DND-41 (cell line): ENCODE measurements around the gene MBD1.

Experiments
- ATAC-seq: fragments of 200-7000 bp; cut with Tn5 transposase; 3 replicates; pipeline ENCODE4 v1.9.1; 2021; ENCODE audit warnings: low read depth; ENCODE audit not compliant: insufficient read depth
- DNase-seq: peaks from one replicate; pipeline ENCODE4 v3.0.0-alpha.2; 2020
- H2AFZ ChIP-seq: 2 replicates; pipeline ENCODE4 v1.6.0; 2012; ENCODE audit warnings: low read depth, low read length
- H3K27ac ChIP-seq: 2 replicates; pipeline ENCODE4 v1.5.1; 2012; ENCODE audit warnings: low read length, inconsistent platforms
- H3K27me3 ChIP-seq: fragments of 200-600 bp; sonication (generic); 2 replicates; pipeline ENCODE4 v1.6.0; 2012; ENCODE audit warnings: low read length, mild to moderate bottlenecking, inconsistent platforms; ENCODE audit not compliant: insufficient read depth, poor library complexity
- H3K36me3 ChIP-seq: 2 replicates; pipeline ENCODE4 v1.5.1; 2012; ENCODE audit warnings: low read length, inconsistent platforms; ENCODE audit not compliant: insufficient read depth
- H3K4me1 ChIP-seq: 2 replicates; pipeline ENCODE4 v1.5.1; 2012; ENCODE audit warnings: mild to moderate bottlenecking, low read length; ENCODE audit not compliant: insufficient read depth
- H3K4me2 ChIP-seq: 2 replicates; pipeline ENCODE4 v1.6.0; 2012; ENCODE audit warnings: mild to moderate bottlenecking, moderate library complexity, low read length, inconsistent platforms; ENCODE audit not compliant: insufficient read depth
- H3K4me3 ChIP-seq, 2 experiments: fragments of 200-600 bp in 1 of 2; shearing (Covaris generic) in 1 of 2; 2 replicates each; pipeline ENCODE4 v1.5.1; 2012 to 2016; ENCODE audit warnings: inconsistent platforms in 2 of 2, low read length in 2 of 2, mild to moderate bottlenecking in 2 of 2, low read depth in 1 of 2, moderate library complexity in 1 of 2
- H3K79me2 ChIP-seq: 2 replicates; pipeline ENCODE4 v1.6.0; 2012; ENCODE audit warnings: low read length, inconsistent platforms; ENCODE audit not compliant: insufficient read depth
- H3K9ac ChIP-seq: 2 replicates; pipeline ENCODE4 v1.6.0; 2012; ENCODE audit warnings: low read depth, mild to moderate bottlenecking, inconsistent platforms, low read length, moderate library complexity
- H3K9me3 ChIP-seq: 2 replicates; pipeline ENCODE4 v1.5.1; 2012; ENCODE audit warnings: low read length, moderate library complexity, mild to moderate bottlenecking, inconsistent platforms; ENCODE audit not compliant: insufficient read depth, severe bottlenecking
- H4K20me1 ChIP-seq: 2 replicates; pipeline ENCODE4 v1.6.0; 2012; ENCODE audit warnings: low read length; ENCODE audit not compliant: insufficient read depth
- CTCF ChIP-seq: IDR thresholded peaks from 2 replicates; pipeline ENCODE4 v1.5.1; 2012; ENCODE audit warnings: borderline replicate concordance, low read length, moderate library complexity, mild to moderate bottlenecking; ENCODE audit not compliant: poor library complexity, severe bottlenecking; ENCODE audit errors: extremely low read depth
- EZH2 ChIP-seq: IDR thresholded peaks from 3 replicates; pipeline ENCODE4 v1.6.1; 2012; ENCODE audit warnings: borderline replicate concordance, low read depth, mild to moderate bottlenecking, moderate library complexity, low read length, inconsistent platforms; ENCODE audit not compliant: severe bottlenecking

MBD1 gene

GRCh38 chr18:50283469-50284209, 2.3 kb upstream of the MBD1 start:
- H3K36me3 ChIP-seq: peaks cover 64% of the 10 kb centered on the region
- H4K20me1 ChIP-seq: peaks cover 10% of the 10 kb centered on the region; the same call in 1 of the 2 replicates
- H3K4me1 ChIP-seq: peaks cover 58% of the 10 kb centered on the region

GRCh38 chr18:50282521-50283335, 1.4 kb upstream of the MBD1 start:
- Histone ChIP-seq H3K4me3 (peak overlapping the region in 1 of 2 experiments; percentile 90; a peak in 2 of 4 replicates), H3K79me2 (peaks cover 65% of the 10 kb centered on the region)

More at GRCh38 chr18:50283469-50284209, 2.3 kb upstream of the MBD1 start:
- Histone ChIP-seq H3K9me3 (no peaks in the 10 kb centered on the region), H3K4me2 (no peak overlapping the region), H3K9ac (no peak overlapping the region), H3K27me3 (no peaks in the 10 kb centered on the region), H3K79me2 (peaks cover 64% of the 10 kb centered on the region), H3K27ac (no peak overlapping the region; the same call in 1 of the 2 replicates), H3K4me3 (no peak overlapping the region), H2AFZ (no peak overlapping the region)
- ATAC-seq (no peak), DNase-seq (no peak)
- TF ChIP-seq CTCF: no peak
- TF ChIP-seq EZH2: no peak

GRCh38 chr18:50281972-50282520, 723 bp upstream of the MBD1 start:
- ATAC-seq: 0 out of 3 replicates have a peak, but pooled peaks have one; percentile 2
- peak overlapping the region; percentile 88 for H3K4me2 ChIP-seq
- peak overlapping the region; percentile 66 for H3K9ac ChIP-seq
- peaks cover 63% of the 10 kb centered on the region for H3K79me2 ChIP-seq
- peaks cover 10% of the 10 kb centered on the region; the same call in 1 of the 2 replicates for H4K20me1 ChIP-seq
- H2AFZ ChIP-seq: peak overlapping the region; percentile 89
- peak overlapping the region; percentile 85 for H3K27ac ChIP-seq
- H3K36me3 ChIP-seq: peaks cover 79% of the 10 kb centered on the region
- H3K27me3 ChIP-seq: no peaks in the 10 kb centered on the region
- DNase-seq: no peak
- H3K9me3 ChIP-seq: no peaks in the 10 kb centered on the region
- peaks cover 61% of the 10 kb centered on the region for H3K4me1 ChIP-seq
- H3K4me3 ChIP-seq: peak overlapping the region; percentile 35 to 90
- TF ChIP-seq CTCF: no peak
- TF ChIP-seq EZH2: no peak

More at GRCh38 chr18:50282521-50283335, 1.4 kb upstream of the MBD1 start:
- no peak overlapping the region for H2AFZ ChIP-seq
- no peak for DNase-seq
- no peak overlapping the region; the same call in 1 of the 2 replicates for H3K27ac ChIP-seq
- peaks cover 72% of the 10 kb centered on the region for H3K36me3 ChIP-seq
- no peaks in the 10 kb centered on the region for H3K27me3 ChIP-seq
- no peaks in the 10 kb centered on the region for H3K9me3 ChIP-seq
- no peak for ATAC-seq
- peaks cover 61% of the 10 kb centered on the region for H3K4me1 ChIP-seq
- H3K9ac ChIP-seq: peak overlapping the region; percentile 66
- H4K20me1 ChIP-seq: peaks cover 10% of the 10 kb centered on the region; the same call in 1 of the 2 replicates
- TF ChIP-seq CTCF (no peak), EZH2 (no peak)
- peak overlapping the region; percentile 88 for H3K4me2 ChIP-seq
